Measurements from ENCODE around the gene TGFB1. TPM values are rescaled to one million over a fixed set of nuclear protein-coding genes. Genes with fewer than 3 reads are reported as not detected.

Gene TGFB1
- total and polyA plus RNA-seq, 2 of the 13 experiments (the other 11 are each of a cell fraction or from before 2014, with no cell fraction given), result 4.1 to 5.4 TPM

- intact Hi-C loops (cut with micrococcal nuclease; ENCODE audit: unreplicated experiment) (no loop called here), in situ Hi-C loops (cut with HindIII; ENCODE audit: extremely low pct_ligation_motif_present, low pct_unique_long_range_greater_than_20kb) (no loop called here)
- no peaks in the 10 kb centered on the region for H3K27me3 ChIP-seq (ENCODE audit: control insufficient read depth in 1 of 2, insufficient read depth in 2 of 2, low read length in 2 of 2)
- peaks cover 15 to 46% of the 10 kb centered on the region in 2 experiments; a peak in 4 of 5 replicates for H3K36me3 ChIP-seq (replicated peaks in 1 of 2; ENCODE audit: control insufficient read depth in 1 of 2, insufficient read depth in 2 of 2, low read length in 2 of 2)
- H3K9ac ChIP-seq (ENCODE audit: insufficient read depth, low read depth, low read length), result no peak overlapping the region
- no peak overlapping the region for H3K27ac ChIP-seq (ENCODE audit: extremely low read length, insufficient read depth, low read length)
- TF ChIP-seq DDIT3 (CRISPR knock-in tag; IDR thresholded peaks at IDR 0.05), result no peak
- TF ChIP-seq ZNF234 (CRISPR knock-in tag; conservative IDR thresholded peaks at IDR 0.05), result no peak
- TF ChIP-seq, protein P1, sequence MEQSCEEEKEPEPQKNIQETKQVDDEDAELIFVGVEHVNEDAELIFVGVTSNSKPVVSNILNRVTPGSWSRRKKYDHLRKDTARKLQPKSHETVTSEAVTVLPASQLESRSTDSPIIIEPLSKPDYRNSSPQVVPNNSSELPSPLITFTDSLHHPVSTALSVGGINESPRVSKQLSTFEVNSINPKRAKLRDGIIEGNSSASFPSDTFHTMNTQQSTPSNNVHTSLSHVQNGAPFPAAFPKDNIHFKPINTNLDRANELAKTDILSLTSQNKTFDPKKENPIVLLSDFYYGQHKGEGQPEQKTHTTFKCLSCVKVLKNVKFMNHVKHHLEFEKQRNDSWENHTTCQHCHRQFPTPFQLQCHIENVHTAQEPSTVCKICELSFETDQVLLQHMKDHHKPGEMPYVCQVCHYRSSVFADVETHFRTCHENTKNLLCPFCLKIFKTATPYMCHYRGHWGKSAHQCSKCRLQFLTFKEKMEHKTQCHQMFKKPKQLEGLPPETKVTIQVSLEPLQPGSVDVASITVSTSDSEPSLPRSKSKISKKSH (CRISPR knock-in tag; IDR thresholded peaks at IDR 0.05; ENCODE audit: borderline replicate concordance), result no peak
- no peak for TF ChIP-seq HOXA3 (CRISPR knock-in tag; IDR thresholded peaks at IDR 0.05)
- no peak for TF ChIP-seq LBX2 (CRISPR knock-in tag; IDR thresholded peaks at IDR 0.05; ENCODE audit: borderline replicate concordance)
- no peak for TF ChIP-seq ZNF138 (CRISPR knock-in tag; IDR thresholded peaks at IDR 0.05; ENCODE audit: low read depth)
- no peaks in the 10 kb centered on the region for H4K20me1 ChIP-seq (ENCODE audit: insufficient read depth, low read length)
- no peaks in the 10 kb centered on the region for H3K79me2 ChIP-seq (ENCODE audit: insufficient read depth, low read length)
- ATAC-seq (no peak), FAIRE-seq (no peak), DNase-seq (ENCODE audit: low spot score) (no peak)
- H2AFZ ChIP-seq (ENCODE audit: low read length), result no peak overlapping the region
- peaks cover 5% of the 10 kb centered on the region for H3K4me1 ChIP-seq (ENCODE audit: insufficient read depth, low read length)
- H3K4me3 ChIP-seq (replicated peaks in 1 of 3; ENCODE audit: insufficient read depth in 1 of 3, low read depth in 2 of 3, low read length in 3 of 3), result no peak overlapping the region
- no peaks in the 10 kb centered on the region for H3K9me3 ChIP-seq (ENCODE audit: low read length)
- ChIA-PET POLR2A (no interaction called here), CTCF (ENCODE audit: low intra/inter-chr PET ratio, low total read pairs) (no interaction called here)
- 96% methylated on average over 16 of the region's 16 CpGs for WGBS (ENCODE audit: low lambda C conversion rate)
- no TSS peak for BruUV-seq (replicated peaks)
- H3K4me2 ChIP-seq (ENCODE audit: low read depth, low read length), result no peak overlapping the region
Measured at GRCh38 chr19:41332000-41332399, 21.7 kb downstream of the TGFB1 start.

Data from HepG2 (cell line).